Mucosa of descending colon (tissue), 3 donors: ENCODE data around the gene CDK19. TPM values are rescaled to one million over a fixed set of nuclear protein-coding genes. Genes with fewer than 3 reads are reported as not detected.
"Not testable (repeated sequence)": the region's sequence is repeated elsewhere in the genome, so short reads cannot be mapped to it uniquely, and the experiment has no call there.

Experiments used
- ATAC-seq: fragments of 200-7000 bp; cut with Tn5 transposase; one replicate; pipeline ENCODE4 v1.9.1; 2020; ENCODE audit warnings: mild to moderate bottlenecking, moderate library complexity
- DNase-seq, 3 donors: peaks; one replicate each; pipeline ENCODE4 v3.0.0-alpha.2; 2020
- H3K36me3 ChIP-seq: fragments of 200-600 bp; one replicate; pipeline ENCODE4 v1.8.0; 2021; ENCODE audit warnings: low read depth, mild to moderate bottlenecking
- H3K4me1 ChIP-seq: fragments of 200-600 bp; one replicate; pipeline ENCODE4 v1.8.0; 2021; ENCODE audit warnings: low read depth, mild to moderate bottlenecking
- H3K4me3 ChIP-seq: fragments of 200-600 bp; one replicate; pipeline ENCODE4 v1.8.0; 2021; ENCODE audit warnings: mild to moderate bottlenecking
- H3K9me3 ChIP-seq: fragments of 200-600 bp; one replicate; pipeline ENCODE4 v1.8.0; 2021; ENCODE audit warnings: mild to moderate bottlenecking
- CTCF ChIP-seq: fragments of 200-600 bp; IDR thresholded peaks from one replicate; pipeline ENCODE4 v1.8.0; 2022; ENCODE audit warnings: antibody characterized with exemption, mild to moderate bottlenecking
- intact Hi-C, 2 donors: fragments of 100-400 bp; cut with DNase I in 1 of 2; cut with micrococcal nuclease in 1 of 2; formaldehyde crosslinking; loops; one replicate each; pipeline versions ENCODE4 v1.11.0 to v1.11.1; 2022; cut with DNase I, micrococcal nuclease
- total RNA-seq, 3 donors: library from RNA; stranded (reverse); fragmentation: NEBNext Ultra II Directional in 2 of 3; extraction: Animal tissue kit (Norgen Biotek cat#: 25700) in 2 of 3; gene quantifications; one replicate each; pipeline versions ENCODE4 v1.2.1 to v1.2.4, GENCODE V29; 2021 to 2023
- donor health status: DM: no; HTN: no; CAD: no; lungs with moderate emphysema.
- donor health status: DM: no; HTN: no; CAD: no.
- donor health status: DM: no; HTN: yes; CAD: no.

CDK19 gene
- total RNA-seq, 3 donors from 2014 or later: 24.3 to 34.3 (median 27.7) TPM

GRCh38 chr6:110613356-110613755, 201.9 kb downstream of the CDK19 start:
- no peak for TF ChIP-seq CTCF
- DNase-seq (no peak), ATAC-seq (no peak)
- Histone ChIP-seq H3K4me3 (no peak overlapping the region), H3K36me3 (no peaks in the 10 kb centered on the region), H3K9me3 (no peaks in the 10 kb centered on the region), H3K4me1 (no peaks in the 10 kb centered on the region)
- intact Hi-C loops: no loop called here

- DNase-seq (no peak), ATAC-seq (no peak)
- intact Hi-C loops: no loop called here
- TF ChIP-seq CTCF: no peak
- Histone ChIP-seq H3K36me3 (no peaks in the 10 kb centered on the region), H3K9me3 (no peaks in the 10 kb centered on the region), H3K4me1 (no peaks in the 10 kb centered on the region), H3K4me3 (no peak overlapping the region)
These were observed 203.0 kb downstream of the CDK19 start for GRCh38 chr6:110612298-110612697.

GRCh38 chr6:110609101-110609500, 206.2 kb downstream of the CDK19 start:
- Histone ChIP-seq H3K9me3 (no peaks in the 10 kb centered on the region), H3K4me3 (no peak overlapping the region), H3K36me3 (no peaks in the 10 kb centered on the region), H3K4me1 (no peaks in the 10 kb centered on the region)
- intact Hi-C loops: no loop called here
- TF ChIP-seq CTCF: no peak
- DNase-seq: no peak
- ATAC-seq: no peak

GRCh38 chr6:110608151-110608550, 207.1 kb downstream of the CDK19 start:
- no peak for ATAC-seq
- intact Hi-C loops: no loop called here
- Histone ChIP-seq H3K4me3 (no peak overlapping the region), H3K36me3 (no peaks in the 10 kb centered on the region), H3K9me3 (no peaks in the 10 kb centered on the region), H3K4me1 (no peaks in the 10 kb centered on the region)
- TF ChIP-seq CTCF: no peak
- DNase-seq: no peak

- DNase-seq (no peak), ATAC-seq (no peak)
- intact Hi-C loops: no loop called here
- Histone ChIP-seq H3K9me3 (no peaks in the 10 kb centered on the region), H3K4me3 (no peak overlapping the region), H3K4me1 (no peaks in the 10 kb centered on the region), H3K36me3 (no peaks in the 10 kb centered on the region)
- no peak for TF ChIP-seq CTCF
These were observed 209.1 kb downstream of the CDK19 start for GRCh38 chr6:110606151-110606550.

GRCh38 chr6:110600640-110601039, 214.6 kb downstream of the CDK19 start:
- H3K4me3 ChIP-seq, intact Hi-C loops, H3K36me3 ChIP-seq, H3K9me3 ChIP-seq, DNase-seq, ATAC-seq, H3K4me1 ChIP-seq: not testable (repeated sequence)
